T-helper 9 cell (primary cell): Measurements from ENCODE around the gene LIMS1.
A peak's percentile ranks its signal among the peaks of the same experiment; 100 is the strongest.

ENCODE experiments used
- DNase-seq: peaks from one replicate; pipeline ENCODE4 v3.0.0-alpha.2; 2020

The LIMS1 gene

GRCh38 chr2:108616318-108616717 lies 82.0 kb downstream of the LIMS1 start:
- DNase-seq: no peak

DNA sequence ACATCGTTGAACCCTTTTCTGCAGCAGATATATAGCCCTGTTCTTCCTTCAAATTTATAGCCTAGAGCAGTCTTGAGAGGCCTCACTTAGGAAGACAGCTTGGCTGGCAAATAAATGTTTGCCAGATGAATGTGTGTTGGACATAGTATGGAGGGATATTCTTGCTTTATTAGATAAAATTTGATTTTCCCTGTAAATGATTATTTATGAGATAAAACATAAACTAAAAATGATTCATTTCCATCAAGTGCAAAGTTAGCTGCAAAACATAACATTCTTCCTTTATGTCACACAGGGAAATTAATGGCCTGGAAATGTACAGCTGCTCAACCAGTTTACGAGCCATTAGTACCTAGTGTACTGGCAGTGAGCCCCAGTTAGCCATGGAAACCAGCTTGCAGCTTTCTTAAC lies 82.5 kb downstream of the LIMS1 start:
- DNase-seq: no peak

- DNase-seq: no peak
Measured at GRCh38 chr2:108617617-108618016, 83.3 kb downstream of the LIMS1 start.

- DNase-seq: no peak
Measured at GRCh38 chr2:108619925-108620620, 85.8 kb downstream of the LIMS1 start.

DNA sequence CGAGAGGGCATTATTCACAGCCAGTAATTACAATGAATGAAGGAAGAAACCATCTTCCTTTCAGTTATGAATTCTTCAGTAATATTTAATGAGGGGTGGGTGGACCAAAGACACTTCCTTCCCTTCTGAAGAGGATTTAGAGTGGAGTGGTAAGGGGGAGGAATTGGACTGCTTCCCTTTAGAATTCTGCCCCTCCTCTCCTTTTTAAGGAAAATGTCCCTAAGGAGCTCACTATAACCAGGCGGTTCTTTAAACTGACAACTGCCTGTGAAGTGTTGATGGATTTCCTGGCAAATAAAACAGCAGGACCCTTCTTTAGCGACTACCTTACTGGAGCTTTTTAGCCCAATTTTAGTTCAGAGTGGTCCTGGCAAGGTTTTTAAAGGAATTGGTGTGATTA lies 86.4 kb downstream of the LIMS1 start:
- DNase-seq: no peak

- DNase-seq: peak; percentile 60
Measured at GRCh38 chr2:108621087-108621559, 86.9 kb downstream of the LIMS1 start.

GRCh38 chr2:108621687-108622681 lies 87.7 kb downstream of the LIMS1 start:
- DNase-seq: no peak

GRCh38 chr2:108623616-108624015 lies 89.3 kb downstream of the LIMS1 start:
- no peak for DNase-seq

DNA sequence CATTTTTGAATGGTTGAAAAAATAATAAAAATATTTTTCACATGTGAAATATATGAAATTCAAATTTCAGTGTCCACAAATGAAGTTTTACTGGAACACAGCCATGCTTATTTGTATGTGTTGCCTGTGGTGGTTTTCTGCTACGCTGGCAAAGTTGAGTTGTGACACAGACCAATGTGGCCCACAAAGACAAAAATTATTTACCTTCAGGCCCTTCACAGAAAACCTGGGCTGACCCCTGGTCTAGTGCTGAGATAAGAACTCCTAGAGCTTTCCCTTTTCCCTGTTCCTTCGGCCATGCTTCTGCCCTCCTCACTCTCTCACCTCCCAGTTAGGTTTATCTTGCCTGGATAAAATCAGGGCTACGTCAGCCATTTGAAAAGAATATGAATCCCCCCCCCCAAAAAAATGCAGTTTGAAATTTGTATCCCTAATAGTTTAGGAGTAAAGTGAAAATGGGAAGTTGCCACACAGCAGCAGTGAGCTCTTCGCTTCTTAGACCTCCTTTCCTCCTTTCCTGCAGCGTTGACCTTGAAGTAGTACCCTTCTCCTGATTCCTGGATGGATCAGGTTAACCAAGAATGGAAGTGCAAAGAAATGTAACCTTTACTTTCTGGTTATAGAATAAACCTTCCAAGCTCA lies 91.0 kb downstream of the LIMS1 start:
- DNase-seq: no peak

GRCh38 chr2:108625828-108626195 lies 91.5 kb downstream of the LIMS1 start:
- DNase-seq: no peak

DNA sequence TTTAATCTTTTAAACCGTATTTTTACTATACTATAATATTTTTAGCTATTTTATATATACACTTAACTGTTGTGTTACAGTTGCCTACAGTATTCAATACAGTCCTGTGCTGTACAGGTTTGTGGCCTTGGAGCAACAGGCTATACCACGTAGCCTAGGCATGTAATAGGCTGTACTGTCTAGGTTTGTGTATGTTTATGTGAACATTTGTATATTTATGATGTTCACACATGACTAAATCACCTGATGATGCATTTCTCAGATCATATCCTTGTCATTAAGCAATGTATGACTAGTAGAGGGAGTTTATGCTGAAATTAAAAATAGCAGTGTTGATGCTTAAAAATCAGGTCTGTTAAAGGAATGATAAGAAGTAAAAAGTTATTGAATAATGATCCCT lies 92.7 kb downstream of the LIMS1 start:
- DNase-seq: no peak

GRCh38 chr2:108627911-108628567 lies 93.8 kb downstream of the LIMS1 start:
- DNase-seq: no peak

DNA sequence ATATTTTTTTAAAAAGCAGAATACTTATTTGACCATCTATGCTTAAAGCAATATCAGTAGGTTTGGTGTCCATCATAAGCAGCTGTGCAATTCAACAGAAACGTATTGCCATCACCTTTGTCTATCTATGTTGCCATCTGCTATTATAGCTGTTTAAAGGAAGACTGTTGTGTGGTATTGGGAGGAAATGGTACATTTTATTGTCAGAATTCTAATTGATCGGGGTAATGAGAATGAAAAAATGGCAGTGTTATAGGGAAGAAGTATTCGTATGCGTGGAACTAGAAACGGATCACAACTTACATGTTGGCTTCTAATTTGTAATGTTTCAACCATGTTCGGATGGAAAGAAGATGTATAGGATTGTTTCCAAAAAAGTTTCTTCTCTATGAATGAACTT lies 94.7 kb downstream of the LIMS1 start:
- no peak for DNase-seq

GRCh38 chr2:108629417-108629816 lies 95.1 kb downstream of the LIMS1 start:
- no peak for DNase-seq

GRCh38 chr2:108630567-108631405 lies 96.5 kb downstream of the LIMS1 start:
- DNase-seq: no peak

DNA sequence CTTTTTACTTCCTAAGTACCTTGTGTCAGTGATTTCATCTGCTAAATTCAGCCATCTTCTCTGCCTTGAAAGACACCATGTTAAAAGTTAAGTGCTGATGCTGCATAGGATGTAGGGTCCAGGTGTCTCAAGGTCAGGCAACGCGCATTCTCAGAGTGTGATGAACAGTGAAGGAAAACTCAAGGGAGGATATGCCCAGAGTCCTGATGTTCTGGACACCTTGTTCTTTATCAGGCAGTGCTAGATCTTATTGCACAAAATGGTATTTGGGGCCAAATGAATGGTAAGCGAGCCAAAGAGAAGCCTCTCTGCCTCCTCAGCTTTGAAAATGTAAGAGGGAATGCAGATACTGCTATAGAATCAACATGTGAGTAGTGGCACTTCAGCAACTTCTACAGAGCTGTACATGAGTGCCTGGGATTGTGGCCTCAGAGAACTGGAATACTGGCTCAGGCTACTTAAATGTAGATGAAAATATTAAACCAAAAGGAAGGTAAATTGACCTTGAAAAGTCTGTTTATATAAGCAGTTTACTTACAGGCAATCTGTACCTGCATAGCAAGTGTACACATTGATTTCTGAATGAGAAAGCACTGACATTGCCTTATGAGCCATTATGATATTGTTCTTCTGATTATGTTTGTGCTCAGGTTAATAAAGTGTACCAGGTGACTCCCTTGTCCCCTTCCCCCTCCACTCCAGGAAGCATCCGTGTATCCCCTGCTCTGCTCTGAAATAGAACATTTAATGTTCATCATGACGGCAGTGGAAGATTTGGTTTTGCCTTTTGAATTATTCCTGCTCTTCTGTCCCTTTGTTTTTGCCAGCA lies 98.3 kb downstream of the LIMS1 start:
- DNase-seq: no peak

- DNase-seq: no peak
Measured at GRCh38 chr2:108633409-108633808, 99.1 kb downstream of the LIMS1 start.

GRCh38 chr2:108634011-108634410 lies 99.7 kb downstream of the LIMS1 start:
- no peak for DNase-seq

- no peak for DNase-seq
Measured at GRCh38 chr2:108634576-108635160, 100.4 kb downstream of the LIMS1 start.

- DNase-seq: no peak
Measured at GRCh38 chr2:108635630-108636354, 101.5 kb downstream of the LIMS1 start.
